NB4 (cell line): ENCODE results near the gene ZNF14.

ENCODE experiments used
- MAX ChIP-seq: IDR thresholded peaks from 2 replicates; pipeline ENCODE4 v1.6.1; 2011; ENCODE audit warnings: low read depth, low read length
- POLR2A ChIP-seq: IDR thresholded peaks from 2 replicates; pipeline ENCODE4 v1.6.1; 2011; ENCODE audit warnings: mild to moderate bottlenecking; ENCODE audit not compliant: insufficient read length; ENCODE audit errors: extremely low read depth
- TF ChIP-seq, protein P1 (sequence below): IDR thresholded peaks from one replicate; pipeline ENCODE4 v1.5.1; 2012; ENCODE audit warnings: low read depth, low read length

GRCh38 chr19:19691683-19692082 lies 41.2 kb downstream of the ZNF14 start:
- TF ChIP-seq, protein P1, sequence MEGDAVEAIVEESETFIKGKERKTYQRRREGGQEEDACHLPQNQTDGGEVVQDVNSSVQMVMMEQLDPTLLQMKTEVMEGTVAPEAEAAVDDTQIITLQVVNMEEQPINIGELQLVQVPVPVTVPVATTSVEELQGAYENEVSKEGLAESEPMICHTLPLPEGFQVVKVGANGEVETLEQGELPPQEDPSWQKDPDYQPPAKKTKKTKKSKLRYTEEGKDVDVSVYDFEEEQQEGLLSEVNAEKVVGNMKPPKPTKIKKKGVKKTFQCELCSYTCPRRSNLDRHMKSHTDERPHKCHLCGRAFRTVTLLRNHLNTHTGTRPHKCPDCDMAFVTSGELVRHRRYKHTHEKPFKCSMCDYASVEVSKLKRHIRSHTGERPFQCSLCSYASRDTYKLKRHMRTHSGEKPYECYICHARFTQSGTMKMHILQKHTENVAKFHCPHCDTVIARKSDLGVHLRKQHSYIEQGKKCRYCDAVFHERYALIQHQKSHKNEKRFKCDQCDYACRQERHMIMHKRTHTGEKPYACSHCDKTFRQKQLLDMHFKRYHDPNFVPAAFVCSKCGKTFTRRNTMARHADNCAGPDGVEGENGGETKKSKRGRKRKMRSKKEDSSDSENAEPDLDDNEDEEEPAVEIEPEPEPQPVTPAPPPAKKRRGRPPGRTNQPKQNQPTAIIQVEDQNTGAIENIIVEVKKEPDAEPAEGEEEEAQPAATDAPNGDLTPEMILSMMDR = no peak
- TF ChIP-seq POLR2A (no peak), MAX (no peak)
